G401 (cell line): ENCODE data around the gene ZFP30. TPM values are rescaled to one million over a fixed set of nuclear protein-coding genes. Genes with fewer than 3 reads are reported as not detected.

Experiments
- DNase-seq: peaks from one replicate; pipeline ENCODE4 v3.0.0-alpha.2; 2015; ENCODE audit warnings: low spot score
- in situ Hi-C: cut with HindIII; loops from 2 replicates; pipeline ENCODE4 v1.10.0; 2016; ENCODE audit warnings: low sequenced_read_pairs, mixed read lengths
- total RNA-seq: library from RNA; depleted of rRNA; stranded (reverse); fragments of >200 nt; shearing (Covaris generic); gene quantifications from 2 replicates; pipeline ENCODE4 v1.2.3, GENCODE V29; 2014; rRNA removed

The ZFP30 gene
- total RNA-seq, 1 experiment from 2014 or later = 42.7 TPM

DNA sequence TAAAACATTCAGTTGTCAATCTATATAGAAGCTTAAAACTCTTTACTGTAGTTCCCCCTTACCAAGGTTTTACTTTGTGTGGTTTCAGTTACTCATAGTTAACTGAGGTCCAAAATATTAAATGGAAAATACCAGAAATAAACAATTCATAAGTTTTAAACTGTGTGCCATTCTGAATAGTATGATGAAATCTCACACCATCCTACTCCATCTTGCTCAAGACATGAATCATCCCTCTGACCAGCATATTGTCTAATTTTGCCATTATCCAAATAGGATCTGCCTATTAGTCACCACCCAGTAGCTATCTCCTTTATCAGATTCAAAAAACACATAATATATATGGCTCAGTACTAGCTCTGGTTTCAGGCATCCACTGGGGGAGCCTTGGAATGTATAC lies 83.1 kb downstream of the ZFP30 start:
- in situ Hi-C loops = no loop called here

DNA sequence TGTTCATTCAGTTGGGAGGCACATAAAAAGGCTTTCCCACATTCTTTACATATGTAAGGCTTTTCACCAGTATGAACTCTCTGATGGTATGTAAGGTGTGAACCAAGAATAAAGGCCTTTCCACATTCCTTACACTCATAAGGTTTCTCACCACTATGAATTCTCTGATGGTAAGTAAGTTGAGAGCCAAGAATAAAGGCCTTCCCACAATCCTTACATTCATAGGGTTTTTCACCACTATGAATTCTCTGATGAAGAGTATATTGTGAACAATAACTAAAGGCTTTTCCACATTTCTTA lies 89.9 kb downstream of the ZFP30 start:
- in situ Hi-C loops = no loop called here
- DNase-seq = no peak

More for the DNA sequence above, 83.1 kb downstream of the ZFP30 start:
- no peak for DNase-seq

GRCh38 chr19:37564624-37565369 lies 90.5 kb downstream of the ZFP30 start:
- DNase-seq = no peak
- in situ Hi-C loops = no loop called here

Other genes with a start within 250 kb of the ZFP30 start
- 7.8 and 17.4 TPM in 2 replicates for gene ZNF569, start 188.0 kb downstream of the ZFP30 start, total RNA-seq
- gene ZNF570, start 186.1 kb downstream of the ZFP30 start, total RNA-seq = 1.9 and 3.0 TPM in 2 replicates
- not detected in 2 replicates for gene ZNF793, start 148.5 kb downstream of the ZFP30 start, total RNA-seq
- gene ZNF571, start 60.7 kb downstream of the ZFP30 start, total RNA-seq = 0.98 and 3.4 TPM in 2 replicates
- 0.27 and 0.55 TPM in 2 replicates for gene ZNF540, start 60.6 kb downstream of the ZFP30 start, total RNA-seq
- 7.3 and 15.9 TPM in 2 replicates for gene ZNF607, start 64.3 kb upstream of the ZFP30 start, total RNA-seq
- gene ZNF573, start 124.1 kb upstream of the ZFP30 start, total RNA-seq = 1.8 and 13.2 TPM in 2 replicates